ENCODE measurements around the gene CD6. TPM values are rescaled to one million over a fixed set of nuclear protein-coding genes. Genes with fewer than 3 reads are reported as not detected.
A peak's percentile ranks its signal among the peaks of the same experiment; 100 is the strongest.

The CD6 gene
- total and polyA plus RNA-seq, 9 donors, result 0.18 to 2.0 (median 0.65) TPM

- Histone ChIP-seq H3K4me1 (ENCODE audit: control insufficient read depth, insufficient read depth, low read length) (peaks cover 3% of the 10 kb centered on the region), H3K9me3 (replicated peaks; ENCODE audit: control insufficient read depth, low read depth, low read length) (no peaks in the 10 kb centered on the region), H3K4me3 (ENCODE audit: low read length) (no peak overlapping the region), H3K36me3 (ENCODE audit: control insufficient read depth, insufficient read depth, low read length) (no peaks in the 10 kb centered on the region), H3K27me3 (ENCODE audit: control insufficient read depth, insufficient read depth, low read length) (peaks cover 41% of the 10 kb centered on the region), H3K27ac (ENCODE audit: low read length) (no peak overlapping the region)
- no peak for DNase-seq
- 74% methylated on average over 13 of the region's 14 CpGs for WGBS (ENCODE audit: insufficient coverage)
These were observed 53.7 kb downstream of the CD6 start for GRCh38 chr11:61024938-61025820.

GRCh38 chr11:61025821-61026120, 54.3 kb downstream of the CD6 start:
- Histone ChIP-seq H3K36me3 (ENCODE audit: control insufficient read depth, insufficient read depth, low read length) (no peaks in the 10 kb centered on the region), H3K4me3 (ENCODE audit: low read length) (no peak overlapping the region), H3K27me3 (ENCODE audit: control insufficient read depth, insufficient read depth, low read length) (peaks cover 37% of the 10 kb centered on the region), H3K9me3 (replicated peaks; ENCODE audit: control insufficient read depth, low read depth, low read length) (no peaks in the 10 kb centered on the region), H3K4me1 (ENCODE audit: control insufficient read depth, insufficient read depth, low read length) (peaks cover 3% of the 10 kb centered on the region), H3K27ac (ENCODE audit: low read length) (no peak overlapping the region)
- WGBS (ENCODE audit: insufficient coverage), result 82% methylated on average over 5 of the region's 5 CpGs
- DNase-seq, result no peak

GRCh38 chr11:61026121-61027031, 54.9 kb downstream of the CD6 start:
- peak; percentile 60 for DNase-seq
- Histone ChIP-seq H3K36me3 (ENCODE audit: control insufficient read depth, insufficient read depth, low read length) (no peaks in the 10 kb centered on the region), H3K9me3 (replicated peaks; ENCODE audit: control insufficient read depth, low read depth, low read length) (no peaks in the 10 kb centered on the region), H3K4me1 (ENCODE audit: control insufficient read depth, insufficient read depth, low read length) (peaks cover 3% of the 10 kb centered on the region), H3K27ac (ENCODE audit: low read length) (no peak overlapping the region), H3K27me3 (ENCODE audit: control insufficient read depth, insufficient read depth, low read length) (peaks cover 31% of the 10 kb centered on the region), H3K4me3 (ENCODE audit: low read length) (no peak overlapping the region)
- 54% methylated on average over 8 of the region's 28 CpGs for WGBS (ENCODE audit: insufficient coverage)

GRCh38 chr11:61027141-61027840, 55.8 kb downstream of the CD6 start:
- no peak overlapping the region for H3K27ac ChIP-seq (ENCODE audit: low read length)
- peaks cover 22% of the 10 kb centered on the region for H3K27me3 ChIP-seq (ENCODE audit: control insufficient read depth, insufficient read depth, low read length)
- H3K36me3 ChIP-seq (ENCODE audit: control insufficient read depth, insufficient read depth, low read length), result no peaks in the 10 kb centered on the region
- DNase-seq, result no peak
- peaks cover 3% of the 10 kb centered on the region for H3K4me1 ChIP-seq (ENCODE audit: control insufficient read depth, insufficient read depth, low read length)
- H3K9me3 ChIP-seq (replicated peaks; ENCODE audit: control insufficient read depth, low read depth, low read length), result no peaks in the 10 kb centered on the region
- 64% methylated on average over 15 of the region's 17 CpGs for WGBS (ENCODE audit: insufficient coverage)
- H3K4me3 ChIP-seq (ENCODE audit: low read length), result no peak overlapping the region

- Histone ChIP-seq H3K4me3 (ENCODE audit: low read length) (no peak overlapping the region), H3K4me1 (ENCODE audit: control insufficient read depth, insufficient read depth, low read length) (peaks cover 3% of the 10 kb centered on the region), H3K27me3 (ENCODE audit: control insufficient read depth, insufficient read depth, low read length) (peaks cover 16% of the 10 kb centered on the region), H3K27ac (ENCODE audit: low read length) (no peak overlapping the region), H3K9me3 (replicated peaks; ENCODE audit: control insufficient read depth, low read depth, low read length) (no peaks in the 10 kb centered on the region), H3K36me3 (ENCODE audit: control insufficient read depth, insufficient read depth, low read length) (no peaks in the 10 kb centered on the region)
- DNase-seq, result no peak
- 51% methylated on average over 5 of the region's 7 CpGs for WGBS (ENCODE audit: insufficient coverage)
These were observed 56.8 kb downstream of the CD6 start for GRCh38 chr11:61028135-61028729.

- Histone ChIP-seq H3K36me3 (ENCODE audit: control insufficient read depth, insufficient read depth, low read length) (no peaks in the 10 kb centered on the region), H3K27me3 (ENCODE audit: control insufficient read depth, insufficient read depth, low read length) (no peaks in the 10 kb centered on the region), H3K4me3 (ENCODE audit: low read length) (no peak overlapping the region), H3K4me1 (ENCODE audit: control insufficient read depth, insufficient read depth, low read length) (peaks cover 2% of the 10 kb centered on the region), H3K27ac (ENCODE audit: low read length) (no peak overlapping the region), H3K9me3 (replicated peaks; ENCODE audit: control insufficient read depth, low read depth, low read length) (no peaks in the 10 kb centered on the region)
- DNase-seq, result no peak
- WGBS (ENCODE audit: insufficient coverage), result 100% methylated on average over 1 of the region's 2 CpGs
These were observed 61.3 kb downstream of the CD6 start for GRCh38 chr11:61032824-61033223.

GRCh38 chr11:61033417-61033816, 61.9 kb downstream of the CD6 start:
- no peak for DNase-seq
- H3K27me3 ChIP-seq (ENCODE audit: control insufficient read depth, insufficient read depth, low read length), result no peaks in the 10 kb centered on the region
- H3K9me3 ChIP-seq (replicated peaks; ENCODE audit: control insufficient read depth, low read depth, low read length), result no peaks in the 10 kb centered on the region
- no peaks in the 10 kb centered on the region for H3K36me3 ChIP-seq (ENCODE audit: control insufficient read depth, insufficient read depth, low read length)
- no peak overlapping the region for H3K4me3 ChIP-seq (ENCODE audit: low read length)
- H3K4me1 ChIP-seq (ENCODE audit: control insufficient read depth, insufficient read depth, low read length), result peaks cover 2% of the 10 kb centered on the region
- H3K27ac ChIP-seq (ENCODE audit: low read length), result no peak overlapping the region
- WGBS (ENCODE audit: insufficient coverage), result 100% methylated on average over 2 of the region's 4 CpGs

- Histone ChIP-seq H3K4me1 (ENCODE audit: control insufficient read depth, insufficient read depth, low read length) (peaks cover 2% of the 10 kb centered on the region), H3K9me3 (replicated peaks; ENCODE audit: control insufficient read depth, low read depth, low read length) (no peaks in the 10 kb centered on the region), H3K27ac (ENCODE audit: low read length) (no peak overlapping the region), H3K36me3 (ENCODE audit: control insufficient read depth, insufficient read depth, low read length) (no peaks in the 10 kb centered on the region), H3K27me3 (ENCODE audit: control insufficient read depth, insufficient read depth, low read length) (no peaks in the 10 kb centered on the region), H3K4me3 (ENCODE audit: low read length) (no peak overlapping the region)
- peak; percentile 72 for DNase-seq
- 52% methylated on average over 2 of the region's 4 CpGs for WGBS (ENCODE audit: insufficient coverage)
These were observed 62.6 kb downstream of the CD6 start for GRCh38 chr11:61034111-61034510.

GRCh38 chr11:61034704-61035525, 63.4 kb downstream of the CD6 start:
- no peak overlapping the region for H3K4me3 ChIP-seq (ENCODE audit: low read length)
- H3K36me3 ChIP-seq (ENCODE audit: control insufficient read depth, insufficient read depth, low read length), result no peaks in the 10 kb centered on the region
- DNase-seq, result peak; percentile 88
- 50% methylated on average over 3 of the region's 15 CpGs for WGBS (ENCODE audit: insufficient coverage)
- H3K9me3 ChIP-seq (replicated peaks; ENCODE audit: control insufficient read depth, low read depth, low read length), result no peaks in the 10 kb centered on the region
- H3K27me3 ChIP-seq (ENCODE audit: control insufficient read depth, insufficient read depth, low read length), result no peaks in the 10 kb centered on the region
- H3K27ac ChIP-seq (ENCODE audit: low read length), result peak overlapping the region; percentile 26
- peaks cover 3% of the 10 kb centered on the region for H3K4me1 ChIP-seq (ENCODE audit: control insufficient read depth, insufficient read depth, low read length)

Data from muscle of leg (tissue), 11 donors.